GM23248 (cell line): ENCODE results near the gene VIL1. TPM values are rescaled to one million over a fixed set of nuclear protein-coding genes. Genes with fewer than 3 reads are reported as not detected.

Experiments used
- DNase-seq: peaks from one replicate; pipeline ENCODE4 v3.0.0-alpha.2; 2015
- H2AFZ ChIP-seq: fragments of 200-600 bp; sonication (generic); 2 replicates; pipeline ENCODE4 v1.6.1; 2016; ENCODE audit warnings: antibody characterized with exemption
- H3F3A ChIP-seq: fragments of 200-600 bp; sonication (generic); 2 replicates; pipeline ENCODE4 v1.6.1; 2016; ENCODE audit warnings: mild to moderate bottlenecking, antibody characterized with exemption, mixed run types; ENCODE audit not compliant: insufficient read depth
- H3K27ac ChIP-seq: fragments of 200-600 bp; sonication (generic); 2 replicates; pipeline ENCODE4 v1.5.1; 2016; ENCODE audit warnings: mild to moderate bottlenecking
- H3K27me3 ChIP-seq: fragments of 200-600 bp; sonication (generic); replicated peaks from 2 replicates; pipeline ENCODE4 v1.6.1; 2016; ENCODE audit warnings: mild to moderate bottlenecking; ENCODE audit not compliant: insufficient read depth
- H3K36me3 ChIP-seq: fragments of 200-600 bp; sonication (generic); 2 replicates; pipeline ENCODE4 v1.6.1; 2016; ENCODE audit warnings: low read depth, mild to moderate bottlenecking
- H3K4me1 ChIP-seq: fragments of 200-600 bp; sonication (generic); 2 replicates; pipeline ENCODE4 v1.6.1; 2016; ENCODE audit warnings: mild to moderate bottlenecking; ENCODE audit not compliant: insufficient read depth
- H3K4me2 ChIP-seq: fragments of 200-600 bp; sonication (generic); one replicate; pipeline ENCODE4 v1.6.1; 2016; ENCODE audit warnings: mild to moderate bottlenecking; ENCODE audit not compliant: unreplicated experiment
- H3K4me3 ChIP-seq: fragments of 200-600 bp; sonication (generic); 2 replicates; pipeline ENCODE4 v1.5.1; 2016; ENCODE audit warnings: mild to moderate bottlenecking
- H3K79me2 ChIP-seq: fragments of 200-600 bp; sonication (generic); 2 replicates; pipeline ENCODE4 v1.6.1; 2016; ENCODE audit warnings: mild to moderate bottlenecking; ENCODE audit not compliant: insufficient read depth
- H3K9ac ChIP-seq: fragments of 200-600 bp; sonication (generic); 2 replicates; pipeline ENCODE4 v1.6.1; 2016; ENCODE audit warnings: mild to moderate bottlenecking
- H3K9me2 ChIP-seq: fragments of 200-600 bp; sonication (generic); 2 replicates; pipeline ENCODE4 v1.6.1; 2016; ENCODE audit warnings: mixed run types, mild to moderate bottlenecking, moderate library complexity; ENCODE audit not compliant: insufficient read depth
- H3K9me3 ChIP-seq: fragments of 200-600 bp; sonication (generic); one replicate; pipeline ENCODE4 v1.6.1; 2017; ENCODE audit warnings: low read depth
- H4K20me1 ChIP-seq: fragments of 200-600 bp; sonication (generic); 2 replicates; pipeline ENCODE4 v1.6.0; 2016; ENCODE audit not compliant: insufficient read depth
- EZH2 ChIP-seq: fragments of 200-600 bp; sonication (generic); IDR thresholded peaks from 2 replicates; pipeline ENCODE4 v1.6.1; 2018; ENCODE audit warnings: antibody characterized with exemption, mild to moderate bottlenecking; ENCODE audit not compliant: insufficient read depth, poor library complexity, severe bottlenecking
- EZH2phosphoT487 ChIP-seq: fragments of 200-600 bp; sonication (generic); IDR thresholded peaks from 2 replicates; pipeline ENCODE4 v1.6.1; 2018; ENCODE audit warnings: antibody characterized with exemption, moderate library complexity, mild to moderate bottlenecking, low read depth; ENCODE audit not compliant: insufficient read depth
- WGBS, 2 experiments: methylation state at CpG; one replicate each; pipeline ENCODE4 v1.1.6; 2015 to 2017; ENCODE audit warnings: low lambda C conversion rate in 2 of 2, low coverage in 1 of 2; ENCODE audit errors: missing lambda C conversion rate in 2 of 2; 5-methylcytosine and 5-hydroxymethylcytosine counted together
- in situ Hi-C: fragments of 300-500 bp; cut with MboI; formaldehyde crosslinking; loops from 2 replicates; pipeline ENCODE4 v1.15.0; 2020
- microRNA counts: library from miRNA; unstranded; fragments of <30 nt; microRNA quantifications from one replicate; lab custom pipeline; 2016
- microRNA-seq: library from miRNA; unstranded; fragments of <30 nt; microRNA quantifications from one replicate; pipeline ENCODE4, GENCODE V29; 2016; ENCODE audit warnings: borderline number of aligned reads
- polyA plus RNA-seq: library from polyadenylated mRNA; unstranded; fragments of >200 nt; fragmentation: Nextera tagmentation; extraction: Ambion mirVana; gene quantifications from 2 replicates; pipeline ENCODE4 v1.2.1, GENCODE V29; 2016
- small RNA-seq: library from RNA; depleted of rRNA; stranded (forward); fragments of <200 nt; gene quantifications from one replicate; pipeline ENCODE3, GENCODE V24; 2014; ENCODE audit warnings: low read depth, low replicate concordance
- total RNA-seq: library from RNA; depleted of rRNA; stranded (reverse); fragments of >200 nt; shearing (Covaris generic); gene quantifications from 2 replicates; pipeline ENCODE4 v1.2.3, GENCODE V29; 2014; rRNA removed

VIL1 gene
- total and polyA plus RNA-seq, 2 experiments from 2014 or later = not detected

DNA sequence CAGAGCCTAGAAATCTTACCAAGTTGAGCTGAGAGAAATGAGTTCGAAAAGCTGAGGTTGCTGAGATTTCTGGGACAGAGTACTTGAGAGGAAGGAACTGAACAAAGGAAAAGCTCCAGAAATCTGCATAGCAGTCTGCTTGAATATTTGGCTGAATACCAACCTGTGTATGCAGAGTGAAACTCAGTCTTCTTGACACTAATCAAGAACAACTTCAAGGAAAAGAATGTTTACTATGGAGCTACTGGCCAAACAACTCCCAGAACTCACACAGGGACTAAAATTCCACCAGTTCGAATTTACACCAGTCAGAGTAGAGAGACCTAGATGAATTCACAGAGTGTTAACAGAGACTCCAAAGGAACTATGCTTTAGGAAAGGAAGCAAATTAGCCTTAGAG lies 82.7 kb downstream of the VIL1 start:
- no peaks in the 10 kb centered on the region for H4K20me1 ChIP-seq
- no peaks in the 10 kb centered on the region for H3K27me3 ChIP-seq
- no peaks in the 10 kb centered on the region for H3K9me2 ChIP-seq
- H3K4me3 ChIP-seq = no peak overlapping the region
- H2AFZ ChIP-seq = peak overlapping the region; percentile 20; the same call in 1 of the 2 replicates
- DNase-seq = peak; percentile 58
- no peaks in the 10 kb centered on the region for H3K9me3 ChIP-seq
- peaks cover 5% of the 10 kb centered on the region; the same call in 1 of the 2 replicates for H3K4me1 ChIP-seq
- in situ Hi-C loops = no loop called here
- H3K36me3 ChIP-seq = 0 out of 2 replicates have a peak, but pooled peaks cover 7% of the 10 kb centered on the region
- no peak for TF ChIP-seq EZH2phosphoT487
- no peak for TF ChIP-seq EZH2
- H3K27ac ChIP-seq = no peak overlapping the region
- H3K9ac ChIP-seq = 0 out of 2 replicates have a peak overlapping the region, but pooled peaks have one; percentile 20
- no peaks in the 10 kb centered on the region for H3K79me2 ChIP-seq
- peaks cover 8% of the 10 kb centered on the region; the same call in 1 of the 2 replicates for H3F3A ChIP-seq
- H3K4me2 ChIP-seq = peak overlapping the region; percentile 21
- 9 to 12% methylated on average over 2 of the region's 2 CpGs for WGBS, 2 experiments

MicroRNAs encoded within 50 kb of the gene (microRNA counts, 767-probe panel; counts per million panel counts)
- microRNA hsa-miR-26b-5p (lab: Ali Mortazavi, UCI) = 3,212 counts per million, percentile 87 among the panel's probes with 10 or more counts

Small RNAs within 50 kb of the gene (microRNA-seq; reads per million reads assigned to microRNA genes)
- 19,790 reads per million, percentile 96 among the genes with 10 or more reads in this experiment for gene MIR26B

Small RNAs within 50 kb of the gene (small RNA-seq; reads per million reads assigned to genes)
- gene MIR26B = 33.2 reads per million, percentile 92 among the genes with 10 or more reads in this experiment

Other genes with a start within 250 kb of the VIL1 start
- 568 and 644 TPM in 2 replicates for gene ARPC2, start 201.9 kb upstream of the VIL1 start, total RNA-seq
- 837 and 851 TPM in 2 replicates for gene ARPC2, start 201.9 kb upstream of the VIL1 start, polyA plus RNA-seq
- not detected in 2 replicates for gene GPBAR1, start 158.1 kb upstream of the VIL1 start, total RNA-seq
- 0.14 TPM in 1 of 2 replicates, not detected in the other for gene GPBAR1, start 158.1 kb upstream of the VIL1 start, polyA plus RNA-seq
- gene AAMP, start 149.0 kb upstream of the VIL1 start, total RNA-seq = 117 and 191 TPM in 2 replicates
- gene AAMP, start 149.0 kb upstream of the VIL1 start, polyA plus RNA-seq = 112 and 114 TPM in 2 replicates
- gene PNKD, start 148.6 kb upstream of the VIL1 start, total RNA-seq = 22.8 and 28.6 TPM in 2 replicates
- gene PNKD, start 148.6 kb upstream of the VIL1 start, polyA plus RNA-seq = 79.3 and 82.7 TPM in 2 replicates
- gene TMBIM1, start 126.6 kb upstream of the VIL1 start, total RNA-seq = 178 and 214 TPM in 2 replicates
- gene TMBIM1, start 126.6 kb upstream of the VIL1 start, polyA plus RNA-seq = 164 and 166 TPM in 2 replicates
- gene CATIP, start 62.3 kb upstream of the VIL1 start, total RNA-seq = not detected in 2 replicates
- gene CATIP, start 62.3 kb upstream of the VIL1 start, polyA plus RNA-seq = not detected in 2 replicates
- gene SLC11A1, start 36.9 kb upstream of the VIL1 start, total RNA-seq = not detected in 2 replicates
- 0.13 and 0.16 TPM in 2 replicates for gene SLC11A1, start 36.9 kb upstream of the VIL1 start, polyA plus RNA-seq
- gene CTDSP1, start 19.3 kb upstream of the VIL1 start, total RNA-seq = 82.7 and 119 TPM in 2 replicates
- gene CTDSP1, start 19.3 kb upstream of the VIL1 start, polyA plus RNA-seq = 28.5 and 31.0 TPM in 2 replicates
- gene USP37, start 149.2 kb downstream of the VIL1 start, total RNA-seq = 6.6 and 6.7 TPM in 2 replicates
- 5.0 and 5.1 TPM in 2 replicates for gene USP37, start 149.2 kb downstream of the VIL1 start, polyA plus RNA-seq
- gene CNOT9, start 149.7 kb downstream of the VIL1 start, total RNA-seq = 65.8 and 84.2 TPM in 2 replicates
- gene CNOT9, start 149.7 kb downstream of the VIL1 start, polyA plus RNA-seq = 32.3 and 34.8 TPM in 2 replicates
- gene PLCD4, start 188.8 kb downstream of the VIL1 start, total RNA-seq = 0.51 and 1.3 TPM in 2 replicates
- 1.6 TPM in 2 replicates for gene PLCD4, start 188.8 kb downstream of the VIL1 start, polyA plus RNA-seq
- 7.8 and 8.5 TPM in 2 replicates for gene ZNF142, start 240.5 kb downstream of the VIL1 start, total RNA-seq
- 6.6 and 11.5 TPM in 2 replicates for gene ZNF142, start 240.5 kb downstream of the VIL1 start, polyA plus RNA-seq
- 30.9 and 56.1 TPM in 2 replicates for gene BCS1L, start 240.6 kb downstream of the VIL1 start, total RNA-seq
- gene BCS1L, start 240.6 kb downstream of the VIL1 start, polyA plus RNA-seq = 39.9 and 44.2 TPM in 2 replicates